Transverse colon (tissue), 4 donors: ENCODE data around the gene ZNF791.

ENCODE experiments used
- CTCF ChIP-seq, 5 experiments: fragments of 200-600 bp in 3 of 5; fragments of 450-650 bp in 2 of 5; sonication (generic) in 3 of 5; IDR thresholded peaks; 1 replicate in 2 of 5; 2 replicates in 3 of 5; pipeline ENCODE4 v1.5.1; 2016 to 2017; ENCODE audit warnings: antibody characterized with exemption in 5 of 5, inconsistent platforms in 3 of 5, mild to moderate bottlenecking in 2 of 5, moderate library complexity in 1 of 5
- EP300 ChIP-seq: sonication (generic); formaldehyde crosslinking; IDR thresholded peaks from one replicate; pipeline ENCODE4 v1.6.1; 2017; ENCODE audit warnings: antibody characterized with exemption, low read depth
- POLR2A ChIP-seq: fragments of 450-650 bp; IDR thresholded peaks from one replicate; pipeline ENCODE4 v1.6.1; 2016; ENCODE audit warnings: antibody characterized with exemption, mild to moderate bottlenecking, moderate library complexity
- POLR2AphosphoS5 ChIP-seq, 3 donors: sonication (generic); formaldehyde crosslinking; IDR thresholded peaks; one replicate each; pipeline ENCODE4 v1.6.1; 2016; ENCODE audit warnings: antibody characterized with exemption in 3 of 3

GRCh38 chr19:12617646-12618045, 6.9 kb downstream of the ZNF791 start:
- TF ChIP-seq CTCF (IDR thresholded peaks at IDR 0.05) = no peak
- TF ChIP-seq POLR2A = no peak
- TF ChIP-seq POLR2AphosphoS5 (IDR thresholded peaks at IDR 0.05) = no peak
- TF ChIP-seq EP300 = no peak
